Prostate gland (tissue), 2 donors: ENCODE results near the gene ABCB1.
"Not testable (repeated sequence)": the region's sequence is repeated elsewhere in the genome, so short reads cannot be mapped to it uniquely, and the experiment has no call there.

Experiments
- CTCF ChIP-seq, 4 experiments: fragments of 200-600 bp in 2 of 4; fragments of 450-650 bp in 2 of 4; sonication (generic) in 2 of 4; IDR thresholded peaks; 1 replicate in 3 of 4; 2 replicates in 1 of 4; pipeline ENCODE4 v1.5.1; 2016 to 2019; ENCODE audit warnings: antibody characterized with exemption in 4 of 4, mild to moderate bottlenecking in 2 of 4, moderate library complexity in 2 of 4
- POLR2A ChIP-seq: fragments of 450-650 bp; IDR thresholded peaks from one replicate; pipeline ENCODE4 v1.6.1; 2016; ENCODE audit warnings: antibody characterized with exemption, mild to moderate bottlenecking
- POLR2AphosphoS5 ChIP-seq: sonication (generic); formaldehyde crosslinking; IDR thresholded peaks from one replicate; pipeline ENCODE4 v1.6.1; 2017; ENCODE audit warnings: antibody characterized with exemption

DNA sequence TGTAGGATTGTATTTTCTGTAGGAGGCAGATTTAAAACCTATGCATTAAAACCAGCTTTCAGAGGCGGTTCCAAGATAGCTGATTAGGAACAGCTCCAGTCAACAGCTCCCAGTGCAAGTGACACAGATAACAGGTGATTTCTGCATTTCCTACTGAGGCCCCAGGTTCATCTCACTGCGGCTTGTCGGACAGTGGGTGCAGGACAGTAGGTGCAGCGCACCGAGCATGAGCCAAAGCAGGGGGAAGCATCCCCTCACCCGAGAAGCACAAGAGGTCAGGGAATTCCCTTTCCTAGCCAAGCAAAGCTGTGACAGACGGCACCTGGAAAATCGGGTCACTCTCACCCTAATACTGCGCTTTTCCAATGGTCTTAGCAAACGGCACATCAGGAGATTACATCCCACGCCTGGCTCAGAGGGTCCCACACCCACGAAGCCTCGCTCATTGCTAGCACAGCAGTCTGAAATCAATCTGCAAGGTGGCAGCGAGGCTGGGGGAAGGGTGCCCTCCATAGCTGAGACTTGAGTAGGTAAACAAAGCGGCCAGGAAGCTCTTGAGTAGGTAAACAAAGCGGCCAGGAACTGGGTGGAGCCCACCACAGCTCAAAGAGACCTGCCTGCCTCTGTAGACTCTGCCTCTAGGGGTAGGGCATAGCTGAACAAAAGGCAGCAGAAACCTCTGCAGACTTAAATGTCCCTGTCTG, 135.7 kb downstream of the ABCB1 start:
- TF ChIP-seq CTCF (IDR thresholded peaks at IDR 0.05); POLR2AphosphoS5; POLR2A: not testable (repeated sequence)
